WTC11 (cell line): ENCODE measurements around the gene ANO10. TPM values are rescaled to one million over a fixed set of nuclear protein-coding genes. Genes with fewer than 3 reads are reported as not detected.
A peak's percentile ranks its signal among the peaks of the same experiment; 100 is the strongest.

ENCODE experiments used
- ATAC-seq: fragments of 200-7000 bp; cut with Tn5 transposase; 2 replicates; pipeline ENCODE4 v1.10.0; 2021; ENCODE audit warnings: mild to moderate bottlenecking, moderate library complexity
- CTCF ChIA-PET: fragments of 300-600 bp; sonication (Branson Sonifier 250); formaldehyde crosslinking; loops from one replicate; lab custom pipeline; 2021; ENCODE audit warnings: antibody characterized with exemption; lab: Charles Lee
- POLR2A ChIA-PET: fragments of 350-600 bp; sonication (Branson Sonifier 250); formaldehyde crosslinking; loops from one replicate; lab custom pipeline; 2021; ENCODE audit warnings: antibody characterized with exemption; lab: Charles Lee
- DNase-seq: peaks from one replicate; pipeline ENCODE4 v3.0.0; 2021; ENCODE audit warnings: low spot score
- H3K27ac Mint-ChIP-seq: 2 replicates; pipeline ENCODE4 v1.8.0; 2021; ENCODE audit warnings: mixed read lengths
- H3K27me3 Mint-ChIP-seq: 2 replicates; pipeline ENCODE4 v1.8.0; 2021; ENCODE audit warnings: low read depth, mild to moderate bottlenecking, moderate library complexity, mixed read lengths
- H3K36me3 Mint-ChIP-seq: 2 replicates; pipeline ENCODE4 v1.8.0; 2021; ENCODE audit warnings: mixed read lengths
- H3K4me1 Mint-ChIP-seq: 2 replicates; pipeline ENCODE4 v1.8.0; 2022; ENCODE audit warnings: mixed read lengths
- H3K4me3 Mint-ChIP-seq: 2 replicates; pipeline ENCODE4 v1.8.0; 2021; ENCODE audit warnings: mild to moderate bottlenecking, moderate library complexity, mixed read lengths
- H3K9me3 Mint-ChIP-seq: 2 replicates; pipeline ENCODE4 v1.8.0; 2021; ENCODE audit warnings: mixed read lengths
- CBFB ChIP-seq: sonication (generic); formaldehyde crosslinking; IDR thresholded peaks from 2 replicates; pipeline ENCODE4 v1.8.1; 2022; ENCODE audit warnings: mild to moderate bottlenecking, low read depth, missing genetic modification reagents
- EMX1 ChIP-seq: fragments of 250-450 bp; sonication (Bioruptor Pico); IDR thresholded peaks from 2 replicates; pipeline ENCODE4 v1.8.0; 2021; ENCODE audit warnings: mild to moderate bottlenecking
- ETV6 ChIP-seq: sonication (generic); formaldehyde crosslinking; IDR thresholded peaks from 2 replicates; pipeline ENCODE4 v1.8.1; 2022; ENCODE audit warnings: mild to moderate bottlenecking, missing genetic modification reagents
- FOXP4 ChIP-seq: sonication (generic); formaldehyde crosslinking; IDR thresholded peaks from 2 replicates; pipeline ENCODE4 v1.8.0; 2022; ENCODE audit warnings: mild to moderate bottlenecking, missing genetic modification reagents
- GABPB1 ChIP-seq: sonication (generic); formaldehyde crosslinking; IDR thresholded peaks from 2 replicates; pipeline ENCODE4 v1.8.1; 2023; ENCODE audit warnings: mild to moderate bottlenecking, missing genetic modification reagents
- IRF1 ChIP-seq: sonication (generic); formaldehyde crosslinking; IDR thresholded peaks from 2 replicates; pipeline ENCODE4 v1.8.0; 2023; ENCODE audit warnings: missing genetic modification reagents
- MXD4 ChIP-seq: fragments of 250-450 bp; sonication (Bioruptor Pico); IDR thresholded peaks from 2 replicates; pipeline ENCODE4 v1.8.0; 2021; ENCODE audit warnings: mild to moderate bottlenecking, moderate library complexity, borderline replicate concordance
- RELA ChIP-seq: sonication (generic); formaldehyde crosslinking; IDR thresholded peaks from 2 replicates; pipeline ENCODE4 v1.8.1; 2022; ENCODE audit warnings: missing genetic modification reagents, mild to moderate bottlenecking, borderline replicate concordance
- SMAD4 ChIP-seq: sonication (generic); formaldehyde crosslinking; IDR thresholded peaks from 2 replicates; pipeline ENCODE4 v1.8.0; 2022; ENCODE audit warnings: mild to moderate bottlenecking, missing genetic modification reagents
- ZBTB21 ChIP-seq: sonication (generic); formaldehyde crosslinking; IDR thresholded peaks from 2 replicates; pipeline ENCODE4 v1.8.1; 2023; ENCODE audit warnings: mild to moderate bottlenecking, missing genetic modification reagents, borderline replicate concordance
- ZBTB43 ChIP-seq: sonication (generic); formaldehyde crosslinking; IDR thresholded peaks from 2 replicates; pipeline ENCODE4 v1.8.1; 2023; ENCODE audit warnings: mild to moderate bottlenecking, missing genetic modification reagents
- ZNF423 ChIP-seq: fragments of 250-450 bp; sonication (Bioruptor Pico); IDR thresholded peaks from 2 replicates; pipeline ENCODE4 v2.1.2; 2022; ENCODE audit warnings: mild to moderate bottlenecking, moderate library complexity
- ZNF532 ChIP-seq: fragments of 250-450 bp; sonication (Bioruptor Pico); IDR thresholded peaks from 2 replicates; pipeline ENCODE4 v1.9.0; 2021; ENCODE audit warnings: mild to moderate bottlenecking, borderline replicate concordance
- ZSCAN18 ChIP-seq: fragments of 250-450 bp; sonication (Bioruptor Pico); IDR thresholded peaks from 2 replicates; pipeline ENCODE4 v2.1.2; 2022; ENCODE audit warnings: mild to moderate bottlenecking, moderate library complexity
- total RNA-seq: library from RNA; stranded (reverse); gene quantifications from 3 replicates; pipeline ENCODE4 v1.2.3, GENCODE V29; 2021

Gene ANO10
- total RNA-seq, 1 experiment from 2014 or later = 35.1 TPM

GRCh38 chr3:43344520-43344919, 277.3 kb downstream of the ANO10 start:
- TF ChIP-seq ETV6 (CRISPR knock-in tag) = no peak
- no peak for TF ChIP-seq GABPB1 (CRISPR knock-in tag)
- TF ChIP-seq IRF1 (CRISPR knock-in tag) = no peak
- ATAC-seq (no peak), DNase-seq (no peak)
- Mint-ChIP-seq H3K9me3 (no peaks in the 10 kb centered on the region), H3K27me3 (no peaks in the 10 kb centered on the region; the same call in 1 of the 2 replicates), H3K36me3 (peaks cover 38% of the 10 kb centered on the region), H3K4me1 (peaks cover 39% of the 10 kb centered on the region), H3K27ac (no peak overlapping the region), H3K4me3 (no peak overlapping the region)
- ChIA-PET POLR2A (no interaction called here), CTCF (no interaction called here)

- CTCF ChIA-PET = no interaction called here
- Mint-ChIP-seq H3K4me1 (peaks cover 39% of the 10 kb centered on the region), H3K27ac (peak overlapping the region; percentile 93; the same call in 1 of the 2 replicates), H3K4me3 (no peak overlapping the region), H3K36me3 (peaks cover 43% of the 10 kb centered on the region), H3K27me3 (no peaks in the 10 kb centered on the region; the same call in 1 of the 2 replicates), H3K9me3 (peaks cover 3% of the 10 kb centered on the region)
- DNase-seq (no peak), ATAC-seq (peak; percentile 48)
- POLR2A ChIA-PET = no interaction called here
- TF ChIP-seq IRF1 (CRISPR knock-in tag) = no peak
- TF ChIP-seq MXD4 (CRISPR knock-in tag) = no peak
- TF ChIP-seq ZNF423 (CRISPR knock-in tag) = no peak
- TF ChIP-seq GABPB1 (CRISPR knock-in tag) = no peak
- no peak for TF ChIP-seq ZNF532 (CRISPR knock-in tag)
These were observed 278.0 kb downstream of the ANO10 start for GRCh38 chr3:43343815-43344214.

GRCh38 chr3:43343185-43343584, 278.6 kb downstream of the ANO10 start:
- CTCF ChIA-PET = no interaction called here
- Mint-ChIP-seq H3K27ac (peak overlapping the region; percentile 93), H3K27me3 (no peaks in the 10 kb centered on the region; the same call in 1 of the 2 replicates), H3K9me3 (peaks cover 10% of the 10 kb centered on the region), H3K36me3 (peaks cover 43% of the 10 kb centered on the region), H3K4me3 (no peak overlapping the region), H3K4me1 (peaks cover 39% of the 10 kb centered on the region)
- POLR2A ChIA-PET = no interaction called here
- ATAC-seq (no peak), DNase-seq (no peak)
- TF ChIP-seq ZBTB21 (CRISPR knock-in tag) = no peak
- no peak for TF ChIP-seq FOXP4 (CRISPR knock-in tag)
- no peak for TF ChIP-seq CBFB
- TF ChIP-seq SMAD4 = no peak
- no peak for TF ChIP-seq IRF1 (CRISPR knock-in tag)
- no peak for TF ChIP-seq ZNF423 (CRISPR knock-in tag)
- no peak for TF ChIP-seq RELA (CRISPR knock-in tag)
- TF ChIP-seq ZSCAN18 (CRISPR knock-in tag) = no peak
- TF ChIP-seq ZBTB43 (CRISPR knock-in tag) = no peak
- no peak for TF ChIP-seq EMX1 (CRISPR knock-in tag)
- no peak for TF ChIP-seq ZNF532 (CRISPR knock-in tag)
